ENCODE measurements around the gene CWC15. TPM values are rescaled to one million over a fixed set of nuclear protein-coding genes. Genes with fewer than 3 reads are reported as not detected.

The CWC15 gene
- total and polyA plus RNA-seq, 4 donors = 17.6 to 47.0 (median 20.9) TPM

DNA sequence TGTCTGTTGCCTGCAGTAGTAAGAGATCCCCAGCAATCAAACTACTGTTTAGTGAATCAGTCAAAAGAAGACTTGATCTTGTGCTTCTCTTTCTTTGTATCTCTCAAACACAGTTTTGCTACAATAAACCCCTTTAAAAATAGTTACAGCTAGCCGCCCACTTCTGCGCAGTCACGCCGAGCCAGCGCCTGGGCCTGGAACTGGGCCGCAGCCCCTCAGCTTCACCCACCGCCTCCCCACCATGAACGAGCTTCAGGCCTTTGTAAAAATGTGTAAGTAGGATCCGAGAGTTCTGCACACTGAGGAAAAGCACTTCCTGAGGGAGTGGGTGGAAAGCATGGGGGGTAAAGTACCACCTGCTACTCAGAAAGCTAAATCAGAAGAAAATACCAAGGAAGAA is 60.5 kb downstream of the CWC15 start:
- TF ChIP-seq RAD21 (IDR thresholded peaks at IDR 0.05) = no peak
- TF ChIP-seq, protein P1, sequence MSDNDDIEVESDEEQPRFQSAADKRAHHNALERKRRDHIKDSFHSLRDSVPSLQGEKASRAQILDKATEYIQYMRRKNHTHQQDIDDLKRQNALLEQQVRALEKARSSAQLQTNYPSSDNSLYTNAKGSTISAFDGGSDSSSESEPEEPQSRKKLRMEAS (IDR thresholded peaks at IDR 0.05) = no peak
- TF ChIP-seq NR2F2 (IDR thresholded peaks at IDR 0.05) = no peak
- TF ChIP-seq GABPA (IDR thresholded peaks at IDR 0.05 in 1 of 2, conservative IDR thresholded peaks at IDR 0.05 in 1 of 2) = no peak
- TF ChIP-seq, protein P2, sequence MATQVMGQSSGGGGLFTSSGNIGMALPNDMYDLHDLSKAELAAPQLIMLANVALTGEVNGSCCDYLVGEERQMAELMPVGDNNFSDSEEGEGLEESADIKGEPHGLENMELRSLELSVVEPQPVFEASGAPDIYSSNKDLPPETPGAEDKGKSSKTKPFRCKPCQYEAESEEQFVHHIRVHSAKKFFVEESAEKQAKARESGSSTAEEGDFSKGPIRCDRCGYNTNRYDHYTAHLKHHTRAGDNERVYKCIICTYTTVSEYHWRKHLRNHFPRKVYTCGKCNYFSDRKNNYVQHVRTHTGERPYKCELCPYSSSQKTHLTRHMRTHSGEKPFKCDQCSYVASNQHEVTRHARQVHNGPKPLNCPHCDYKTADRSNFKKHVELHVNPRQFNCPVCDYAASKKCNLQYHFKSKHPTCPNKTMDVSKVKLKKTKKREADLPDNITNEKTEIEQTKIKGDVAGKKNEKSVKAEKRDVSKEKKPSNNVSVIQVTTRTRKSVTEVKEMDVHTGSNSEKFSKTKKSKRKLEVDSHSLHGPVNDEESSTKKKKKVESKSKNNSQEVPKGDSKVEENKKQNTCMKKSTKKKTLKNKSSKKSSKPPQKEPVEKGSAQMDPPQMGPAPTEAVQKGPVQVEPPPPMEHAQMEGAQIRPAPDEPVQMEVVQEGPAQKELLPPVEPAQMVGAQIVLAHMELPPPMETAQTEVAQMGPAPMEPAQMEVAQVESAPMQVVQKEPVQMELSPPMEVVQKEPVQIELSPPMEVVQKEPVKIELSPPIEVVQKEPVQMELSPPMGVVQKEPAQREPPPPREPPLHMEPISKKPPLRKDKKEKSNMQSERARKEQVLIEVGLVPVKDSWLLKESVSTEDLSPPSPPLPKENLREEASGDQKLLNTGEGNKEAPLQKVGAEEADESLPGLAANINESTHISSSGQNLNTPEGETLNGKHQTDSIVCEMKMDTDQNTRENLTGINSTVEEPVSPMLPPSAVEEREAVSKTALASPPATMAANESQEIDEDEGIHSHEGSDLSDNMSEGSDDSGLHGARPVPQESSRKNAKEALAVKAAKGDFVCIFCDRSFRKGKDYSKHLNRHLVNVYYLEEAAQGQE (IDR thresholded peaks at IDR 0.05) = no peak
- TF ChIP-seq TAF1 (conservative IDR thresholded peaks at IDR 0.05) = no peak
- no peak for TF ChIP-seq RXRA (IDR thresholded peaks at IDR 0.05)
- TF ChIP-seq, protein P3, sequence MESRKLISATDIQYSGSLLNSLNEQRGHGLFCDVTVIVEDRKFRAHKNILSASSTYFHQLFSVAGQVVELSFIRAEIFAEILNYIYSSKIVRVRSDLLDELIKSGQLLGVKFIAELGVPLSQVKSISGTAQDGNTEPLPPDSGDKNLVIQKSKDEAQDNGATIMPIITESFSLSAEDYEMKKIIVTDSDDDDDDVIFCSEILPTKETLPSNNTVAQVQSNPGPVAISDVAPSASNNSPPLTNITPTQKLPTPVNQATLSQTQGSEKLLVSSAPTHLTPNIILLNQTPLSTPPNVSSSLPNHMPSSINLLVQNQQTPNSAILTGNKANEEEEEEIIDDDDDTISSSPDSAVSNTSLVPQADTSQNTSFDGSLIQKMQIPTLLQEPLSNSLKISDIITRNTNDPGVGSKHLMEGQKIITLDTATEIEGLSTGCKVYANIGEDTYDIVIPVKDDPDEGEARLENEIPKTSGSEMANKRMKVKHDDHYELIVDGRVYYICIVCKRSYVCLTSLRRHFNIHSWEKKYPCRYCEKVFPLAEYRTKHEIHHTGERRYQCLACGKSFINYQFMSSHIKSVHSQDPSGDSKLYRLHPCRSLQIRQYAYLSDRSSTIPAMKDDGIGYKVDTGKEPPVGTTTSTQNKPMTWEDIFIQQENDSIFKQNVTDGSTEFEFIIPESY (IDR thresholded peaks at IDR 0.05) = no peak
- TF ChIP-seq JUND (IDR thresholded peaks at IDR 0.05) = no peak
- TF ChIP-seq HNF4G (IDR thresholded peaks at IDR 0.05) = no peak
- TF ChIP-seq EGR1 (IDR thresholded peaks at IDR 0.05; ENCODE audit: low read depth in 2 of 2) = no peak
- no peak for TF ChIP-seq YY1 (IDR thresholded peaks at IDR 0.05)
- TF ChIP-seq, protein P4, sequence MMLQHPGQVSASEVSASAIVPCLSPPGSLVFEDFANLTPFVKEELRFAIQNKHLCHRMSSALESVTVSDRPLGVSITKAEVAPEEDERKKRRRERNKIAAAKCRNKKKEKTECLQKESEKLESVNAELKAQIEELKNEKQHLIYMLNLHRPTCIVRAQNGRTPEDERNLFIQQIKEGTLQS (IDR thresholded peaks at IDR 0.05) = no peak
- TF ChIP-seq SP1 (IDR thresholded peaks at IDR 0.05) = no peak
- no peak for TF ChIP-seq FOXA1 (IDR thresholded peaks at IDR 0.05)
- TF ChIP-seq HNF4A (conservative IDR thresholded peaks at IDR 0.05) = no peak
- TF ChIP-seq, protein P5, sequence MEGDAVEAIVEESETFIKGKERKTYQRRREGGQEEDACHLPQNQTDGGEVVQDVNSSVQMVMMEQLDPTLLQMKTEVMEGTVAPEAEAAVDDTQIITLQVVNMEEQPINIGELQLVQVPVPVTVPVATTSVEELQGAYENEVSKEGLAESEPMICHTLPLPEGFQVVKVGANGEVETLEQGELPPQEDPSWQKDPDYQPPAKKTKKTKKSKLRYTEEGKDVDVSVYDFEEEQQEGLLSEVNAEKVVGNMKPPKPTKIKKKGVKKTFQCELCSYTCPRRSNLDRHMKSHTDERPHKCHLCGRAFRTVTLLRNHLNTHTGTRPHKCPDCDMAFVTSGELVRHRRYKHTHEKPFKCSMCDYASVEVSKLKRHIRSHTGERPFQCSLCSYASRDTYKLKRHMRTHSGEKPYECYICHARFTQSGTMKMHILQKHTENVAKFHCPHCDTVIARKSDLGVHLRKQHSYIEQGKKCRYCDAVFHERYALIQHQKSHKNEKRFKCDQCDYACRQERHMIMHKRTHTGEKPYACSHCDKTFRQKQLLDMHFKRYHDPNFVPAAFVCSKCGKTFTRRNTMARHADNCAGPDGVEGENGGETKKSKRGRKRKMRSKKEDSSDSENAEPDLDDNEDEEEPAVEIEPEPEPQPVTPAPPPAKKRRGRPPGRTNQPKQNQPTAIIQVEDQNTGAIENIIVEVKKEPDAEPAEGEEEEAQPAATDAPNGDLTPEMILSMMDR (IDR thresholded peaks at IDR 0.05; ENCODE audit: low read depth, low read length, missing input control) = no peak
- TF ChIP-seq FOXA2 (IDR thresholded peaks at IDR 0.05) = no peak
- Histone ChIP-seq H3K27me3 (ENCODE audit: control insufficient read depth in 4 of 4, insufficient read depth in 4 of 4, low read length in 3 of 4) (no peaks in the 10 kb centered on the region), H3K4me3 (ENCODE audit: low read depth in 1 of 3, low read length in 3 of 3) (no peak overlapping the region), H3K4me1 (ENCODE audit: control insufficient read depth in 4 of 4, insufficient read depth in 4 of 4, low read length in 3 of 4) (peaks cover 0 to 2% (median 0%) of the 10 kb centered on the region in 4 donors), H3K36me3 (ENCODE audit: control insufficient read depth in 4 of 4, insufficient read depth in 3 of 4, low read depth in 1 of 4, low read length in 3 of 4) (no peaks in the 10 kb centered on the region), H3K9ac (ENCODE audit: low read depth in 1 of 2, low read length in 2 of 2) (no peak overlapping the region), H3K27ac (ENCODE audit: low read depth in 1 of 2, low read length in 2 of 2) (no peak overlapping the region), H3K9me3 (ENCODE audit: control insufficient read depth in 4 of 4, low read length in 3 of 4) (no peaks in the 10 kb centered on the region)
- 95% methylated on average over 9 of the region's 9 CpGs for WGBS
- no peak for DNase-seq (ENCODE audit: low spot score)

Other genes with a start within 250 kb of the CWC15 start
- gene AMOTL1, start 205.2 kb downstream of the CWC15 start, total RNA-seq = 10 to 100 TPM in 1 of 2 donors, 1 to 10 TPM in 1; 5.5 to 29.5 TPM
- 1 to 10 TPM; 2.2 to 8.9 TPM for gene AMOTL1, start 205.2 kb downstream of the CWC15 start, polyA plus RNA-seq
- under 1 TPM; 0.17 to 0.23 TPM for gene KDM4D, start 153 bp upstream of the CWC15 start, total RNA-seq
- gene KDM4D, start 153 bp upstream of the CWC15 start, polyA plus RNA-seq = under 1 TPM; 0.11 to 0.17 TPM
- gene KDM4E, start 51.7 kb upstream of the CWC15 start, total RNA-seq = not detected
- not detected for gene KDM4E, start 51.7 kb upstream of the CWC15 start, polyA plus RNA-seq
- not detected for gene KDM4F, start 75.9 kb upstream of the CWC15 start, total RNA-seq
- gene KDM4F, start 75.9 kb upstream of the CWC15 start, polyA plus RNA-seq = not detected
- 10 to 100 TPM; 17.6 to 31.8 TPM for gene SRSF8, start 93.4 kb upstream of the CWC15 start, total RNA-seq
- gene SRSF8, start 93.4 kb upstream of the CWC15 start, polyA plus RNA-seq = 10 to 100 TPM; 15.4 to 18.1 TPM
- 10 to 100 TPM in 1 of 2 donors, 1 to 10 TPM in 1; 6.6 to 35.6 TPM for gene ENDOD1, start 116.3 kb upstream of the CWC15 start, total RNA-seq
- 1 to 10 TPM; 2.2 to 5.1 TPM for gene ENDOD1, start 116.3 kb upstream of the CWC15 start, polyA plus RNA-seq

All from liver (tissue), 9 donors.